Fibroblast of lung (primary cell): ENCODE results near the gene DAPK1. TPM values are rescaled to one million over a fixed set of nuclear protein-coding genes. Genes with fewer than 3 reads are reported as not detected.

Source experiments
- DNase-seq, 2 donors: peaks; one replicate each; pipeline versions ENCODE4 v3.0.0 to v3.0.0-alpha.2; 2010; ENCODE audit warnings: low read depth in 2 of 2
- H2AFZ ChIP-seq: 2 replicates; pipeline ENCODE4 v1.5.1; 2012; ENCODE audit warnings: low read length, control low read depth, inconsistent platforms
- H3K27ac ChIP-seq: 2 replicates; pipeline ENCODE4 v1.5.1; 2011; ENCODE audit warnings: low read length, control low read depth; ENCODE audit not compliant: insufficient read depth
- H3K27me3 ChIP-seq: 2 replicates; pipeline ENCODE4 v1.5.1; 2011; ENCODE audit warnings: mild to moderate bottlenecking, low read length; ENCODE audit not compliant: control insufficient read depth, insufficient read depth
- H3K36me3 ChIP-seq: 2 replicates; pipeline ENCODE4 v1.5.1; 2011; ENCODE audit warnings: low read length; ENCODE audit not compliant: control insufficient read depth, insufficient read depth
- H3K4me1 ChIP-seq: 2 replicates; pipeline ENCODE4 v1.5.1; 2011; ENCODE audit warnings: low read length; ENCODE audit not compliant: control insufficient read depth, insufficient read depth; ENCODE audit errors: extremely low read depth
- H3K4me2 ChIP-seq: 2 replicates; pipeline ENCODE4 v1.5.1; 2011; ENCODE audit warnings: low read length, control low read depth; ENCODE audit not compliant: insufficient read depth; ENCODE audit errors: extremely low read depth
- H3K4me3 ChIP-seq, 4 experiments: fragments of 200-600 bp in 1 of 4; sonication (generic) in 1 of 4; replicated peaks in 1 of 4; 2 replicates each; pipeline ENCODE4 v1.5.1; 2011 to 2016; ENCODE audit warnings: low read length in 4 of 4, low read depth in 3 of 4, mild to moderate bottlenecking in 3 of 4, control low read depth in 2 of 4, inconsistent platforms in 1 of 4, mixed read lengths in 1 of 4; ENCODE audit not compliant: insufficient read depth in 1 of 4; ENCODE audit errors: control extremely low read depth in 1 of 4
- H3K79me2 ChIP-seq: 2 replicates; pipeline ENCODE4 v1.5.1; 2012; ENCODE audit warnings: mild to moderate bottlenecking, low read length, inconsistent platforms; ENCODE audit not compliant: control insufficient read depth, insufficient read depth
- H3K9ac ChIP-seq: 2 replicates; pipeline ENCODE4 v1.5.1; 2011; ENCODE audit warnings: mild to moderate bottlenecking, low read length, control low read depth; ENCODE audit not compliant: insufficient read depth
- H3K9me3 ChIP-seq: 2 replicates; pipeline ENCODE4 v1.5.1; 2012; ENCODE audit warnings: low read depth, low read length; ENCODE audit not compliant: control insufficient read depth, insufficient read depth
- H4K20me1 ChIP-seq: 2 replicates; pipeline ENCODE4 v1.5.1; 2011; ENCODE audit warnings: low read length; ENCODE audit not compliant: control insufficient read depth, insufficient read depth; ENCODE audit errors: extremely low read depth
- CTCF ChIP-seq, 2 donors: IDR thresholded peaks in 1 of 2; conservative IDR thresholded peaks in 1 of 2; 1 replicate in 1 of 2; 2 replicates in 1 of 2; pipeline ENCODE4 v1.5.1; 2011 to 2012; ENCODE audit warnings: low read length in 2 of 2, control low read depth in 1 of 2, inconsistent platforms in 1 of 2, low read depth in 1 of 2, mild to moderate bottlenecking in 1 of 2
- EZH2 ChIP-seq: IDR thresholded peaks from 2 replicates; pipeline ENCODE4 v1.5.1; 2012; ENCODE audit warnings: low read length, control low read depth, mild to moderate bottlenecking; ENCODE audit errors: missing control alignments
- polyA plus RNA-seq, 2 donors: library from polyadenylated mRNA; depleted of rRNA in 1 of 2; stranded (reverse) in 1 of 2; unstranded in 1 of 2; fragments of >200 nt; gene quantifications; 2 replicates each; pipeline ENCODE4 v1.2.1, GENCODE V29; 2011 to 2012; ENCODE audit warnings: missing spikeins in 1 of 2
- total RNA-seq: library from RNA; depleted of rRNA; stranded (reverse); fragments of >200 nt; gene quantifications from 2 replicates; pipeline ENCODE4 v1.2.1, GENCODE V29; 2014

DAPK1 gene
- total and polyA plus RNA-seq, 2 donors (not counting 1 experiment from before 2014, with no cell fraction given) = 1.1 to 15.5 TPM

DNA sequence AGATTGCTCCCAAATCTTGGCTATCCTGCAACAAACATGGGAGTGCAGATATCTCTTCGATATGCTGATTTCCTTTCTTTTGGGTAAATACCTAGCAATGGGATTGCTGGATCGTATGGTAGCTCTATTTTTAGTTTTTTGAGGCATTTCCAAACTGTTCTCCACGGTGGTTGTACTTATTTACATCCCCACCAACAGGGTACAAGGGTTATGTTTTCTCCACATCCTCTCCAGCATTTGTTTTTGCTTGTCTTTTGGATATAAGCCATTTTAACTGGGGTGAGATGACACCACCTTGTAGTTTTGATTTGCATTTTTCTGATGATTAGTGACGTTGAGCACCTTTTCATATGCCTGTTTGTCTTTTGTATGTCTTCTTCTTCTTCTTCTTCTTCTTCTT is 248.5 kb downstream of the DAPK1 start:
- Histone ChIP-seq H3K27me3 (no peaks in the 10 kb centered on the region), H3K79me2 (no peaks in the 10 kb centered on the region), H4K20me1 (no peaks in the 10 kb centered on the region), H2AFZ (no peak overlapping the region), H3K4me1 (no peaks in the 10 kb centered on the region), H3K9me3 (no peaks in the 10 kb centered on the region), H3K9ac (no peak overlapping the region), H3K36me3 (no peaks in the 10 kb centered on the region), H3K4me2 (no peak overlapping the region), H3K27ac (no peak overlapping the region), H3K4me3 (no peak overlapping the region)
- DNase-seq = no peak
- TF ChIP-seq CTCF (conservative IDR thresholded peaks at IDR 0.05 in 1 of 2, IDR thresholded peaks at IDR 0.05 in 1 of 2; ENCODE audit: low read depth in 1 of 2, low read length in 2 of 2) (no peak), EZH2 (no peak)

GRCh38 chr9:87748881-87749280 is 251.2 kb downstream of the DAPK1 start:
- Histone ChIP-seq H3K27me3 (no peaks in the 10 kb centered on the region), H3K4me1 (no peaks in the 10 kb centered on the region), H3K9ac (no peak overlapping the region), H3K79me2 (no peaks in the 10 kb centered on the region), H3K27ac (no peak overlapping the region), H3K4me3 (no peak overlapping the region), H3K36me3 (no peaks in the 10 kb centered on the region), H3K9me3 (no peaks in the 10 kb centered on the region), H3K4me2 (no peak overlapping the region), H4K20me1 (no peaks in the 10 kb centered on the region), H2AFZ (no peak overlapping the region)
- TF ChIP-seq CTCF (conservative IDR thresholded peaks at IDR 0.05 in 1 of 2, IDR thresholded peaks at IDR 0.05 in 1 of 2; ENCODE audit: low read depth in 1 of 2, low read length in 2 of 2) (no peak), EZH2 (no peak)
- DNase-seq = no peak

- no peak for TF ChIP-seq CTCF (conservative IDR thresholded peaks at IDR 0.05 in 1 of 2, IDR thresholded peaks at IDR 0.05 in 1 of 2; ENCODE audit: low read depth in 1 of 2, low read length in 2 of 2)
- TF ChIP-seq EZH2 = no peak
- H3K4me3 ChIP-seq = no peak overlapping the region
Observed at GRCh38 chr9:87749335-87750035, 251.8 kb downstream of the DAPK1 start.

More at GRCh38 chr9:87749335-87750035, 251.8 kb downstream of the DAPK1 start:
- Histone ChIP-seq H4K20me1 (no peaks in the 10 kb centered on the region), H3K27me3 (no peaks in the 10 kb centered on the region), H3K4me1 (no peaks in the 10 kb centered on the region), H3K27ac (no peak overlapping the region), H3K4me2 (no peak overlapping the region), H3K36me3 (no peaks in the 10 kb centered on the region), H3K9ac (no peak overlapping the region), H3K9me3 (no peaks in the 10 kb centered on the region), H3K79me2 (no peaks in the 10 kb centered on the region), H2AFZ (no peak overlapping the region)
- DNase-seq = no peak
